ENCODE data around the gene NTN1. TPM values are rescaled to one million over a fixed set of nuclear protein-coding genes. Genes with fewer than 3 reads are reported as not detected.

Gene NTN1
- total RNA-seq, 1 donor from 2014 or later, result 7.8 TPM

GRCh38 chr17:9225305-9226101 lies 204.2 kb downstream of the NTN1 start:
- Histone ChIP-seq H3K27ac (no peak overlapping the region), H3K9me3 (no peaks in the 10 kb centered on the region), H3K27me3 (ENCODE audit: low read depth) (peaks cover 3% of the 10 kb centered on the region), H3K4me1 (no peaks in the 10 kb centered on the region), H3K36me3 (no peaks in the 10 kb centered on the region), H3K4me3 (no peak overlapping the region)
- ATAC-seq (no peak), DNase-seq (no peak)
- intact Hi-C loops (cut with DNase I), result no loop called here
- no peak for TF ChIP-seq CTCF (IDR thresholded peaks at IDR 0.05)

- no peak for DNase-seq
Measured at GRCh38 chr17:9226130-9226793, 205.0 kb downstream of the NTN1 start.

GRCh38 chr17:9226794-9227135 lies 205.5 kb downstream of the NTN1 start:
- H3K27ac ChIP-seq, result no peak overlapping the region
- intact Hi-C loops (cut with DNase I), result no loop called here
- no peak overlapping the region for H3K4me3 ChIP-seq
- no peaks in the 10 kb centered on the region for H3K4me1 ChIP-seq
- TF ChIP-seq CTCF (IDR thresholded peaks at IDR 0.05), result no peak
- H3K9me3 ChIP-seq, result no peaks in the 10 kb centered on the region
- H3K36me3 ChIP-seq, result no peaks in the 10 kb centered on the region
- ATAC-seq (no peak), DNase-seq (peak; percentile 48)
- H3K27me3 ChIP-seq (ENCODE audit: low read depth), result peaks cover 3% of the 10 kb centered on the region

More at GRCh38 chr17:9226130-9226793, 205.0 kb downstream of the NTN1 start:
- Histone ChIP-seq H3K4me1 (no peaks in the 10 kb centered on the region), H3K27me3 (ENCODE audit: low read depth) (peaks cover 3% of the 10 kb centered on the region), H3K36me3 (no peaks in the 10 kb centered on the region), H3K4me3 (no peak overlapping the region), H3K9me3 (no peaks in the 10 kb centered on the region), H3K27ac (no peak overlapping the region)
- ATAC-seq, result no peak
- TF ChIP-seq CTCF (IDR thresholded peaks at IDR 0.05), result no peak
- intact Hi-C loops (cut with DNase I), result no loop called here

GRCh38 chr17:9227819-9228407 lies 206.6 kb downstream of the NTN1 start:
- no peak overlapping the region for H3K4me3 ChIP-seq
- H3K27me3 ChIP-seq (ENCODE audit: low read depth), result peaks cover 15% of the 10 kb centered on the region
- DNase-seq (no peak), ATAC-seq (no peak)
- intact Hi-C loops (cut with DNase I), result no loop called here
- H3K4me1 ChIP-seq, result no peaks in the 10 kb centered on the region
- no peaks in the 10 kb centered on the region for H3K9me3 ChIP-seq
- no peak overlapping the region for H3K27ac ChIP-seq
- TF ChIP-seq CTCF (IDR thresholded peaks at IDR 0.05), result no peak
- no peaks in the 10 kb centered on the region for H3K36me3 ChIP-seq

GRCh38 chr17:9228408-9229159 lies 207.3 kb downstream of the NTN1 start:
- DNase-seq (no peak), ATAC-seq (no peak)
- no peak overlapping the region for H3K4me3 ChIP-seq
- H3K4me1 ChIP-seq, result no peaks in the 10 kb centered on the region
- H3K27ac ChIP-seq, result no peak overlapping the region
- H3K27me3 ChIP-seq (ENCODE audit: low read depth), result peaks cover 22% of the 10 kb centered on the region
- TF ChIP-seq CTCF (IDR thresholded peaks at IDR 0.05), result no peak
- no peaks in the 10 kb centered on the region for H3K36me3 ChIP-seq
- H3K9me3 ChIP-seq, result no peaks in the 10 kb centered on the region
- intact Hi-C loops (cut with DNase I), result no loop called here

Measured in lower lobe of right lung (tissue), 2 donors.